ENCODE results near the gene CELSR3. TPM values are rescaled to one million over a fixed set of nuclear protein-coding genes. Genes with fewer than 3 reads are reported as not detected.

CELSR3 gene
- total RNA-seq, 2 experiments from 2014 or later: 4.9 to 5.0 TPM

GRCh38 chr3:48619541-48620524 lies 42.9 kb downstream of the CELSR3 start:
- no peak overlapping the region for H3K4me3 ChIP-seq (ENCODE audit: low read length)
- Mint-ChIP-seq H3K4me3 (no peak overlapping the region), H3K27me3 (no peaks in the 10 kb centered on the region), H3K27ac (no peak overlapping the region), H3K9me3 (no peaks in the 10 kb centered on the region), H3K36me3 (ENCODE audit: low read depth) (no peaks in the 10 kb centered on the region), H3K4me1 (ENCODE audit: low read depth) (peaks cover 2% of the 10 kb centered on the region)
- TF ChIP-seq CTCF (IDR thresholded peaks at IDR 0.05): no peak
- no peaks in the 10 kb centered on the region for H3K27me3 ChIP-seq (ENCODE audit: control insufficient read depth in 1 of 2, insufficient read depth in 2 of 2, low read length in 2 of 2)
- ATAC-seq (ENCODE audit: poor library complexity) (no peak), DNase-seq (no peak)
- intact Hi-C loops (cut with DNase I, micrococcal nuclease): no loop called here
- H3K9me3 ChIP-seq (ENCODE audit: control insufficient read depth in 1 of 2, insufficient read depth in 1 of 2, low read length in 2 of 2): peaks cover 20 to 32% of the 10 kb centered on the region in 2 experiments
- ChIA-PET POLR2A (no interaction called here), CTCF (no interaction called here)
- H3K27ac ChIP-seq (ENCODE audit: low read depth in 1 of 2, low read length in 2 of 2): no peak overlapping the region
- H3K4me1 ChIP-seq (ENCODE audit: insufficient read depth, low read length): peaks cover 8% of the 10 kb centered on the region
- no peaks in the 10 kb centered on the region for H3K36me3 ChIP-seq (ENCODE audit: insufficient read depth, low read length)

- no peaks in the 10 kb centered on the region for H3K4me1 ChIP-seq (ENCODE audit: insufficient read depth, low read length)
- ATAC-seq (ENCODE audit: poor library complexity) (no peak), DNase-seq (no peak)
- Mint-ChIP-seq H3K27me3 (no peaks in the 10 kb centered on the region), H3K27ac (no peak overlapping the region), H3K4me3 (no peak overlapping the region), H3K4me1 (ENCODE audit: low read depth) (no peaks in the 10 kb centered on the region), H3K9me3 (no peaks in the 10 kb centered on the region), H3K36me3 (ENCODE audit: low read depth) (no peaks in the 10 kb centered on the region)
- intact Hi-C loops (cut with DNase I, micrococcal nuclease): no loop called here
- H3K27me3 ChIP-seq (ENCODE audit: control insufficient read depth in 1 of 2, insufficient read depth in 2 of 2, low read length in 2 of 2): no peaks in the 10 kb centered on the region
- no peak for TF ChIP-seq CTCF (IDR thresholded peaks at IDR 0.05)
- H3K4me3 ChIP-seq (ENCODE audit: low read length): no peak overlapping the region
- ChIA-PET POLR2A (no interaction called here), CTCF (no interaction called here)
- H3K27ac ChIP-seq (ENCODE audit: low read depth in 1 of 2, low read length in 2 of 2): no peak overlapping the region
- H3K9me3 ChIP-seq (ENCODE audit: control insufficient read depth in 1 of 2, insufficient read depth in 1 of 2, low read length in 2 of 2): peaks cover 20 to 32% of the 10 kb centered on the region in 2 experiments
- no peaks in the 10 kb centered on the region for H3K36me3 ChIP-seq (ENCODE audit: insufficient read depth, low read length)
These were observed 45.1 kb downstream of the CELSR3 start for GRCh38 chr3:48617559-48617958.

- no peak for TF ChIP-seq CTCF (IDR thresholded peaks at IDR 0.05)
- peaks cover 17 to 20% of the 10 kb centered on the region in 2 experiments for H3K9me3 ChIP-seq (ENCODE audit: control insufficient read depth in 1 of 2, insufficient read depth in 1 of 2, low read length in 2 of 2)
- no peaks in the 10 kb centered on the region for H3K36me3 ChIP-seq (ENCODE audit: insufficient read depth, low read length)
- no peak overlapping the region for H3K4me3 ChIP-seq (ENCODE audit: low read length)
- H3K4me3 Mint-ChIP-seq: peak overlapping the region; percentile 67
- no peak overlapping the region for H3K27ac Mint-ChIP-seq
- no peaks in the 10 kb centered on the region for H3K27me3 ChIP-seq (ENCODE audit: control insufficient read depth in 1 of 2, insufficient read depth in 2 of 2, low read length in 2 of 2)
- H3K9me3 Mint-ChIP-seq: no peaks in the 10 kb centered on the region
- peaks cover 5% of the 10 kb centered on the region for H3K36me3 Mint-ChIP-seq (ENCODE audit: low read depth)
- H3K27ac ChIP-seq (ENCODE audit: low read depth in 1 of 2, low read length in 2 of 2): no peak overlapping the region
- intact Hi-C loops (cut with DNase I, micrococcal nuclease): no loop called here
- DNase-seq: peak in 2 of 14 experiments; percentile 39 to 55
- ATAC-seq (ENCODE audit: poor library complexity): no peak
- ChIA-PET CTCF (interaction anchor here (0.5 kb wide), 1 partner anchor 1153 kb away, joined by 3 read pairs; no protein-coding TSS in a partner anchor), POLR2A (no interaction called here)
- peaks cover 9% of the 10 kb centered on the region for H3K4me1 ChIP-seq (ENCODE audit: insufficient read depth, low read length)
- no peaks in the 10 kb centered on the region for H3K27me3 Mint-ChIP-seq
- H3K4me1 Mint-ChIP-seq (ENCODE audit: low read depth): peaks cover 7% of the 10 kb centered on the region
These were observed 48.6 kb downstream of the CELSR3 start for GRCh38 chr3:48614044-48614443.
